HL-60 (cell line): ENCODE results near the gene TET2.

ENCODE experiments used
- CTCF ChIP-seq: IDR thresholded peaks from one replicate; pipeline ENCODE4 v1.5.1; 2011; ENCODE audit warnings: low read length, control low read depth, inconsistent platforms; ENCODE audit not compliant: insufficient read depth
- POLR2AphosphoS5 ChIP-seq: IDR thresholded peaks from 2 replicates; pipeline ENCODE4 v1.6.1; 2012; ENCODE audit warnings: low read depth
- REST ChIP-seq: IDR thresholded peaks from 2 replicates; pipeline ENCODE4 v1.6.1; 2012; ENCODE audit warnings: low read depth; ENCODE audit not compliant: insufficient replicate concordance
- SPI1 ChIP-seq: IDR thresholded peaks from 2 replicates; pipeline ENCODE4 v1.6.1; 2012; ENCODE audit warnings: low read depth, mild to moderate bottlenecking, borderline replicate concordance

GRCh38 chr4:105279314-105279713, 132.6 kb downstream of the TET2 start:
- TF ChIP-seq CTCF (no peak), POLR2AphosphoS5 (no peak), SPI1 (no peak), REST (no peak)
